Adrenal gland (tissue), 5 donors: ENCODE data around the gene FHL1.
"Not testable (repeated sequence)": the region's sequence is repeated elsewhere in the genome, so short reads cannot be mapped to it uniquely, and the experiment has no call there.

Source experiments
- CTCF ChIP-seq, 6 experiments: fragments of 450-650 bp in 4 of 6; fragments of 200-600 bp in 2 of 6; sonication (generic) in 1 of 6; IDR thresholded peaks; 1 replicate in 5 of 6; 2 replicates in 1 of 6; pipeline versions ENCODE4 v1.5.1 to v1.8.0; 2016 to 2021; ENCODE audit warnings: antibody characterized with exemption in 6 of 6, mild to moderate bottlenecking in 2 of 6, moderate library complexity in 1 of 6
- POLR2A ChIP-seq, 2 donors: fragments of 450-650 bp; IDR thresholded peaks; one replicate each; pipeline ENCODE4 v1.6.1; 2017; ENCODE audit warnings: antibody characterized with exemption in 2 of 2, mild to moderate bottlenecking in 2 of 2, moderate library complexity in 1 of 2
- donor health status: DM: no; HTN: no; CAD: no.

- not testable (repeated sequence) for TF ChIP-seq CTCF, POLR2A (IDR thresholded peaks at IDR 0.05)
Measured at GRCh38 chrX:136108905-136109304, 38.4 kb upstream of the FHL1 start.
